Upper lobe of left lung (tissue), 6 donors: ENCODE data around the gene UCK2. TPM values are rescaled to one million over a fixed set of nuclear protein-coding genes. Genes with fewer than 3 reads are reported as not detected.
A peak's percentile ranks its signal among the peaks of the same experiment; 100 is the strongest.
"Not testable (repeated sequence)": the region's sequence is repeated elsewhere in the genome, so short reads cannot be mapped to it uniquely, and the experiment has no call there.

Experiments
- ATAC-seq, 2 donors: fragments of 200-7000 bp; cut with Tn5 transposase; one replicate each; pipeline ENCODE4 v1.9.1; 2022; ENCODE audit warnings: mild to moderate bottlenecking in 2 of 2, moderate library complexity in 2 of 2; ENCODE audit not compliant: low FRiP score in 2 of 2
- DNase-seq, 2 donors: peaks; one replicate each; pipeline ENCODE4 v3.0.0-alpha.2; 2019 to 2020
- H3K27ac ChIP-seq, 4 donors: fragments of 200-600 bp; sonication (generic); one replicate each; pipeline ENCODE4 v1.5.1; 2016 to 2019
- H3K27me3 ChIP-seq, 4 donors: fragments of 200-600 bp; sonication (generic); one replicate each; pipeline ENCODE4 v1.5.1; 2017 to 2019
- H3K36me3 ChIP-seq, 4 donors: fragments of 200-600 bp; sonication (generic); one replicate each; pipeline ENCODE4 v1.5.1; 2016 to 2019
- H3K4me1 ChIP-seq, 4 donors: fragments of 200-600 bp; sonication (generic); one replicate each; pipeline ENCODE4 v1.5.1; 2018 to 2019
- H3K4me3 ChIP-seq, 4 donors: fragments of 200-600 bp; sonication (generic); one replicate each; pipeline ENCODE4 v1.5.1; 2017 to 2019; ENCODE audit warnings: mild to moderate bottlenecking in 2 of 4, moderate library complexity in 1 of 4
- H3K9me3 ChIP-seq, 4 donors: fragments of 200-600 bp; sonication (generic); one replicate each; pipeline ENCODE4 v1.5.1; 2018 to 2019
- CTCF ChIP-seq, 6 experiments: fragments of 450-650 bp in 4 of 6; fragments of 200-600 bp in 2 of 6; sonication (generic) in 2 of 6; IDR thresholded peaks; one replicate each; pipeline ENCODE4 v1.5.1; 2016 to 2019; ENCODE audit warnings: antibody characterized with exemption in 6 of 6
- EP300 ChIP-seq, 4 donors: sonication (generic); formaldehyde crosslinking; IDR thresholded peaks; one replicate each; pipeline ENCODE4 v1.5.1; 2017; ENCODE audit warnings: antibody characterized with exemption in 4 of 4, control low read depth in 2 of 4
- POLR2A ChIP-seq, 4 donors: fragments of 450-650 bp; IDR thresholded peaks; one replicate each; pipeline ENCODE4 v1.5.1; 2016 to 2017; ENCODE audit warnings: antibody characterized with exemption in 4 of 4, mild to moderate bottlenecking in 2 of 4
- POLR2AphosphoS5 ChIP-seq, 2 donors: sonication (generic); formaldehyde crosslinking; IDR thresholded peaks; one replicate each; pipeline ENCODE4 v1.5.1; 2017; ENCODE audit warnings: antibody characterized with exemption in 2 of 2
- WGBS, 2 donors: methylation state at CpG; one replicate each; pipeline ENCODE4 v1.1.5; 2017 to 2018; 5-methylcytosine and 5-hydroxymethylcytosine counted together
- total RNA-seq, 6 donors: library from RNA; depleted of rRNA in 4 of 6; stranded (reverse); fragments of >200 nt in 4 of 6; gene quantifications; one replicate each; pipeline versions ENCODE4 v1.1.0 to v1.2.1, GENCODE V29; 2016 to 2021
- donor health status: DM: no; HTN: no; CAD: no; lungs with moderate emphysema.
- donor health status: DM: no; HTN: yes; CAD: no; lungs with severe emphysema.

UCK2 gene
- total RNA-seq, 6 donors from 2014 or later: 7.5 to 17.9 (median 9.7) TPM

DNA sequence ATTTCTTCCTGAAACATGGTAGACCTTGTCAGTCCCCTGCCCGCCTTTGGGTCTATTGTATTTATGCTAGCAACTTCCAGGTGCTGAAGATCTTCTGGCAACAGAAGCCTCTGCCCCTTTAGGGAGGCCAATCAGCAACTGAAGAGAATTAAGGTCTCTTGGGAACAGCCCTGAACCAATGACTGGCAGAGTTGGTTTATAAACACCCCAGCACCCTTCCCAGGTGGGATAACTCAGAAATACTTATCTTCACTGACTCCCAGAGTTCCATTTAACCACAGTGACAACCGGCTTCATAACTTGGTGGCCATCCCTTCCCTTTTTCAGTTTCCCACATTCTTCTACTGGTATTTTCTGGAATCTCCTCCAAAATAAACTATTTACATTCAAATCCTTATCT lies 31.5 kb upstream of the UCK2 start:
- ATAC-seq (no peak), DNase-seq (no peak)
- no peak for TF ChIP-seq CTCF (IDR thresholded peaks at IDR 0.05)
- TF ChIP-seq POLR2AphosphoS5 (IDR thresholded peaks at IDR 0.05): no peak
- TF ChIP-seq EP300 (IDR thresholded peaks at IDR 0.05): no peak
- Histone ChIP-seq H3K4me3 (no peak overlapping the region), H3K27me3 (no peaks in the 10 kb centered on the region), H3K9me3 (peaks cover 0 to 6% (median 0%) of the 10 kb centered on the region in 4 donors), H3K4me1 (no peaks in the 10 kb centered on the region), H3K27ac (no peak overlapping the region), H3K36me3 (no peaks in the 10 kb centered on the region)
- 64 to 86% methylated on average over 2 of the region's 2 CpGs for WGBS, 2 donors

- TF ChIP-seq CTCF (IDR thresholded peaks at IDR 0.05): no peak
- TF ChIP-seq EP300 (IDR thresholded peaks at IDR 0.05): no peak
- TF ChIP-seq POLR2A (IDR thresholded peaks at IDR 0.05): no peak
- TF ChIP-seq POLR2AphosphoS5 (IDR thresholded peaks at IDR 0.05): no peak
- ATAC-seq: no peak
- H3K9me3 ChIP-seq: peaks cover 0 to 6% (median 0%) of the 10 kb centered on the region in 4 donors
- no peak for DNase-seq
- H3K4me1 ChIP-seq: no peaks in the 10 kb centered on the region
- H3K36me3 ChIP-seq: no peaks in the 10 kb centered on the region
- no peak overlapping the region for H3K4me3 ChIP-seq
- H3K27me3 ChIP-seq: no peaks in the 10 kb centered on the region
- no peak overlapping the region for H3K27ac ChIP-seq
Measured at GRCh38 chr1:165799387-165799786, 28.0 kb upstream of the UCK2 start.

- 86 to 95% methylated on average over 1 of the region's 1 CpG for WGBS, 2 donors
- H3K9me3 ChIP-seq, H3K27me3 ChIP-seq, H3K27ac ChIP-seq, H3K4me3 ChIP-seq, ATAC-seq, H3K4me1 ChIP-seq, DNase-seq, H3K36me3 ChIP-seq: not testable (repeated sequence)
Measured at GRCh38 chr1:165804513-165804912, 22.9 kb upstream of the UCK2 start.

DNA sequence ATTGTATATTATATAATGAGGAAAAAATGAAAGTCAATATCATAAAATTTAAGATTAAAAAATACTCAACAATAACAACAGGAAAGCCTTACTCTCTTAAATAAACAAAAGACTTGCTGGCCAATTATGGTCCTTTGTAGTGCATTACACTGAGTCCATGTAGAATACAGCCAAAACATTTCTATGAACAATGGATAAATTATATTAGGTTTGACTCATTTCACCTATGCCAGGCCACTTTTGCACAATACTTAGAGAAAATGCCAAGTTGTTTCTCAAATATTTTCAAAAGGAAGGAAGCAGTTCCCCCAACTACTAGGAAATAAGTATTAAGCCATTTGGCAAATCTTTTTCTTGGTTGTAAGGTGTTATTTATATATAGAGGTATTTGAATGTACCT lies 19.8 kb upstream of the UCK2 start:
- Histone ChIP-seq H3K9me3 (no peaks in the 10 kb centered on the region), H3K4me3 (no peak overlapping the region), H3K27me3 (no peaks in the 10 kb centered on the region), H3K27ac (no peak overlapping the region), H3K4me1 (no peaks in the 10 kb centered on the region), H3K36me3 (no peaks in the 10 kb centered on the region)
- ATAC-seq (no peak), DNase-seq (no peak)
- TF ChIP-seq POLR2A (IDR thresholded peaks at IDR 0.05) (no peak), POLR2AphosphoS5 (IDR thresholded peaks at IDR 0.05) (no peak), EP300 (IDR thresholded peaks at IDR 0.05) (no peak), CTCF (IDR thresholded peaks at IDR 0.05) (no peak)

GRCh38 chr1:165815725-165816124 lies 11.7 kb upstream of the UCK2 start:
- no peaks in the 10 kb centered on the region for H3K4me1 ChIP-seq
- DNase-seq (no peak), ATAC-seq (peak in 1 of 2 donors; percentile 31)
- TF ChIP-seq EP300 (IDR thresholded peaks at IDR 0.05) (no peak), CTCF (IDR thresholded peaks at IDR 0.05) (no peak), POLR2A (IDR thresholded peaks at IDR 0.05) (no peak)
- H3K4me3 ChIP-seq: no peak overlapping the region
- peaks cover 0 to 8% (median 8%) of the 10 kb centered on the region in 4 donors for H3K9me3 ChIP-seq
- no peak overlapping the region for H3K27ac ChIP-seq
- 50 to 67% methylated on average over 3 of the region's 3 CpGs for WGBS, 2 donors
- no peaks in the 10 kb centered on the region for H3K27me3 ChIP-seq
- no peaks in the 10 kb centered on the region for H3K36me3 ChIP-seq
